Measurements from ENCODE around the gene KCNQ5.
"Not testable (repeated sequence)": the region's sequence is repeated elsewhere in the genome, so short reads cannot be mapped to it uniquely, and the experiment has no call there.

Gene KCNQ5

DNA sequence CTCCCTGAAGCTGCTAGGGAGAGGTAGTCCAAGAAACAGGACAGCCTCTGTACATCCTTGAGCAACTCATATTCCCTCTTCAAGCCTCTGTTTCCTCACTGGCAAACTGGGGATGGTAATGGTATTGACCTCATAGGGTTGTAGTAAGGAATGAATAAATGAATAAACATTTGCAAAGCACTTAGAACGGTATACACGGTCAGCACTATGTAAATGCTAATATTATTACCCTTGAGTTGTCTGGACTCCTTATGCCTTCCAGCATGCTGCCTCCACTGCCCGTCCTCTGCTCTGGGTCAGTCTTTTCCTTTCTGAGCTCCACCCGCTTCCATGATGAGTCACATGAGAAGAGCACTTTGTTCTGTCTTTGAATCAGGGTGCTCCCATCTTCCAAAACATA lies 552.8 kb downstream of the KCNQ5 start:
- TF ChIP-seq, protein P1, sequence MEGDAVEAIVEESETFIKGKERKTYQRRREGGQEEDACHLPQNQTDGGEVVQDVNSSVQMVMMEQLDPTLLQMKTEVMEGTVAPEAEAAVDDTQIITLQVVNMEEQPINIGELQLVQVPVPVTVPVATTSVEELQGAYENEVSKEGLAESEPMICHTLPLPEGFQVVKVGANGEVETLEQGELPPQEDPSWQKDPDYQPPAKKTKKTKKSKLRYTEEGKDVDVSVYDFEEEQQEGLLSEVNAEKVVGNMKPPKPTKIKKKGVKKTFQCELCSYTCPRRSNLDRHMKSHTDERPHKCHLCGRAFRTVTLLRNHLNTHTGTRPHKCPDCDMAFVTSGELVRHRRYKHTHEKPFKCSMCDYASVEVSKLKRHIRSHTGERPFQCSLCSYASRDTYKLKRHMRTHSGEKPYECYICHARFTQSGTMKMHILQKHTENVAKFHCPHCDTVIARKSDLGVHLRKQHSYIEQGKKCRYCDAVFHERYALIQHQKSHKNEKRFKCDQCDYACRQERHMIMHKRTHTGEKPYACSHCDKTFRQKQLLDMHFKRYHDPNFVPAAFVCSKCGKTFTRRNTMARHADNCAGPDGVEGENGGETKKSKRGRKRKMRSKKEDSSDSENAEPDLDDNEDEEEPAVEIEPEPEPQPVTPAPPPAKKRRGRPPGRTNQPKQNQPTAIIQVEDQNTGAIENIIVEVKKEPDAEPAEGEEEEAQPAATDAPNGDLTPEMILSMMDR (IDR thresholded peaks at IDR 0.05; ENCODE audit: extremely low read depth, missing control alignments) = no peak
- no peak for DNase-seq (ENCODE audit: low spot score)

DNA sequence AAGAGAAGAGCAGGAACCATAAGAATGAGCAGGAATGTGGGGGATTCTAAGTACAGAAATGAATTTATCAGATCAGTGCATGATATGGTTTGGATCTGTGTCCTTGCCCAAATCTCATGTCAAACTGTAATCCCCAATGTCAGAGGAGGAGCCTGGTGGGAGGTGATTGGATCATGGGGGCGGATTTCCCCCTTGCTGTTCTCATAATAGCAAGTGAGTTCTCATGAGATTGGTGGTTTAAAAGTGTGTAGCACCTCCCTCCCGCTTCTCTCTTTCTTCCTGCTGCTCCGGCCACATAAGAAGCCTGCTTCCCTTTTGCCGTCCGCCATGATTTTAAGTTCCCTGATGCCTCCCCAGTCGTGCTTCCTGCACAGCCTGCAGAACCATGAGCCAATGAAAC lies 554.2 kb downstream of the KCNQ5 start:
- TF ChIP-seq, protein P1 (IDR thresholded peaks at IDR 0.05; ENCODE audit: extremely low read depth, missing control alignments) = no peak
- DNase-seq (ENCODE audit: low spot score) = no peak

DNA sequence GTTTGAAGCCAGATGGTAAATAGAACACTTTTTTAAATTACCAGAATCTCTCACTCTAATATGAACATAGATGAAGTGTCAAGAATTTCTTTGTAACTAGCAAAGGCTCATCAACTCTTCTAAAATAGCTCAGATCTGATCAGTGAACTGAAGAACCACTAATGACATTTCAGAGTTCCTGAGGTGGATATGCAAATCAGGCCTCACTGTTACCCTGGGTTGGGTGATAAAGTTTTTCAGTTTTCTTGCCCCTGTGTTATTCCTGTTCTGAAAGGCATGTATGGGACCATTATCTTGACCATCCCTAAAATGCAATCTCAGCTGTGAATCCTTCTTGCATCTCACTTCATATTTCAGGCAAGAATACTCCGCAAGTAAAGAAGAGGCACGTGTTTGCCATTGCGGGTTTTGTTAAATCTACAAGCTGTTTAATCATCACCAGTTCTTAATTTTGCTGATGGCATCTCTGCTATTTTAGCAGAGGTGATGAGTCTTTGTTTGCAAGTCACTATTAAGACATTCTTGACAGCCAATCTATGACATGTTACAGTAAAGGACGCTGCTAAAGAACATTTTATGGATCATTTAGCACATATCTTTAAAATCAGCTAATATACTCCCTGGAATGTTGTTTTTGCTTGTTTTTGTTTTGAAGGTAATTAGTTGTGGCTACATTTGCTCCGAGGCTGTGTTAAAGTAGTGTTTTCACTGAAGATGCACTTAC lies 555.5 kb downstream of the KCNQ5 start:
- DNase-seq (ENCODE audit: low spot score) = no peak
- TF ChIP-seq, protein P1 (IDR thresholded peaks at IDR 0.05; ENCODE audit: extremely low read depth, missing control alignments) = no peak

DNA sequence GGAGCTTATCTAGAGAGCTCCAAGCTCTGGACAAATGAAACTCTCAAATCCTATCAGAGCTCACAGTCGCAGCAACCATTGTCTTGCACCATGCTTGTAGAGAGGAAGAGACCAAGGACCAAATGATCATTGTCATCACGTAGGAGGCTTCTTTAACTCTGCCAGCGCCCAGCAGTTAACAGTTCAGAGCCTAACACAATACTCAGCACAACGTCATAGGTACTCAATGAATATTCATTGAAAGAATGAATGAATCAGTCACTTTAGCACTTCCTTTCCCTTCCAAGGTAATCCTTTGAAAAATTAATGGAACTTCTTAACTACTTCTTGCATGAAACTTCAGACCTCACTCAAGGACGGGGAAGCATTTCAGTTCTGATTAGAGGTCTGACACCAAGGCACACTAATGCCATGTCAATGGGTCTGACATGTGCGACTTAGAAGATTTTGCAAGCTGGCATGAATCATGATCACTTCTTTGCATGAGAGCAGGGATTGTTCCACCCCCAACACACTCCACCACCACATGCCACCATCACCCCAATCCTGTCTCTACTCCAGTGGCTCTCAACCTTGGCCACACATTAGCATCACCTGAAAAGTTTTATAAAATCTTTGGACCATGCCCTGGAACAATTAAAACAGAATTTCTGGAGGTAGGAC lies 558.3 kb downstream of the KCNQ5 start:
- TF ChIP-seq, protein P1 (IDR thresholded peaks at IDR 0.05; ENCODE audit: extremely low read depth, missing control alignments) = no peak
- DNase-seq (ENCODE audit: low spot score) = no peak

DNA sequence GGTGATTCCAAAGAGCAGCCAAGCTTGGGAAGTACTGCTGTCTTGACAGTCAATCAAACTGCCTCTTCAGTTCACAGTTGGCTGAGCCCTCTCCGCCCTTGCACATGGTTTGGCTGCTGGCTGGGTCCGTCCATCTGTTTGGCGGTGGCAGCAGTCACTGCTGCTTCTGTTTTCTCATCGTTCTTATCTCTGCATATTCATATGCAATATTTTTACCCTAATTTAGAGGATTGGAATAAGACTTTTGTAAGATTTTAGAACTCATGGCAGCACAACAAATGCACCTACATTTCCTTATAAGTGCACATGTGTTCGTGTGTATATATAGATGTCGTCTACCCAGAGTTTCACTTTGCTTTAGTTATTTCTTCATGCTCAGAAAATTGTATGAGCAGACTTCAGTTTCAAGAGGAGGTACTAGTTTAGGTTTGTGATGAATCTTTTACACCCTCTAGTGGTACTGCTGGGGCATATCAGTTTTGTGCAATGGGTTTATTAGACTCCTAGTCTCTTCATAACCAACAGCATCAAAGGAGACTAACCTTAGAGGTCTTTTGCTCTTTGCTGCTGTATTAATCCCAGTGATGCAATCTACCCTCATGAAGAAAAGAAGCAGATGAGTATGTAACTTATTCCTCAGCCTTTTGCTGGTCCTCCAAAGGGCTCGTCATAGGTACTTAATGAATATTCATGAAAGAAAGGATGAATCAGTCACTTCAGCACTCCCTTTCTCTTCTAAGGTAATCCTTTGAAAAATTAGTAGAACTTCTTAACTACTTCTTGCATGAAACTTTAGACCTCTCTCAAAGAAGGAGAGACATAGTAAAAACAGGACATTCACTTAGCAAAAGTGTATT lies 559.1 kb downstream of the KCNQ5 start:
- DNase-seq (ENCODE audit: low spot score) = peak; percentile 63
- TF ChIP-seq, protein P1 (IDR thresholded peaks at IDR 0.05; ENCODE audit: extremely low read depth, missing control alignments) = peak; percentile 71

DNA sequence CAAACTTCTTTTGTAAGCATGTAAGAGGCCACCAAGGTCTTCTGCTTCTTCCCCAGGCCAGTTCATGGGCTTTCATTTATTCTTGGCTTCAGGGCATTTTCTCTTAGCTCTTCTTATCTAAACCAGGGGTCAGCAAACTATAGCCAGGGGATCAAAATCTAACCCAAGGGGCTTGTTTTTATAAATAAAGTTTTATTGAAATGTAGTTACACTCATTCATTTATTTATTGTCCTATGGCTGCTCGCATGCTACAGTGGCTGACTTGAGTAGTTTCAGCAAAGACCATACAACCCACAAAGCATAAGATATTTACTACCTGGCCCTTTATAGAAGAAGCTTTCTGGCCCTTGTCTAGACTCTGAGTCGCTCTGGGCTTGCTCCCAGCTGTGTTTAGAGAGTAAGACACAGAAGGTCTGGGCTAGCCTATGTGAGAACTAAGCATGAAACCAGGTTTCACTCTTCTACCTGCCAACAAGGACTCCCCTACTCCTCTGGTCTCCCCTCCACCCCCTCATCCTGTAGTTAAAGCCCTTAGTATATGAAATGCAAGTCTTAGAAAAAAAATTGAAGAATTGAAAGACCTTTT lies 560.2 kb downstream of the KCNQ5 start:
- TF ChIP-seq, protein P1 (IDR thresholded peaks at IDR 0.05; ENCODE audit: extremely low read depth, missing control alignments) = no peak

DNA sequence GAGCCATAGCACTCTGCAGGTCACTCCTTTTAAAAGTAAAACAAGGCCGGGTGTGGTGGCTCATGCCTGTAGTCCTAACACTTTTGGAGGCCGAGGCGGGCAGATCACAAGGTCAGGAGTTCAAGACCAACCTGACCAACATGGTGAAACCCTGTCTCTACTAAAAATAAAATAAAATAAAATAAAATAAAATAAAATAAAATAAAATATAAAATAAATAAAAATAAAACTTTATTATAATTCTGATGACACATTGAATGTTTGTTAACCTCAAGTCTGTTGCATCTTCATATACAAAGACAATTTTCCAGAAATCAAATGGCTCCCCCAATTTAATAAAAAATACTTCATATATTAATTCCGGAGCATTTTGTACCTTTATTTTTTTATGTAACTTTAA lies 571.4 kb downstream of the KCNQ5 start:
- DNase-seq (ENCODE audit: low spot score) = not testable (repeated sequence)

More for the DNA sequence above, 560.2 kb downstream of the KCNQ5 start:
- no peak for DNase-seq (ENCODE audit: low spot score)
